ENCODE measurements around the gene RTTN.

The RTTN gene

DNA sequence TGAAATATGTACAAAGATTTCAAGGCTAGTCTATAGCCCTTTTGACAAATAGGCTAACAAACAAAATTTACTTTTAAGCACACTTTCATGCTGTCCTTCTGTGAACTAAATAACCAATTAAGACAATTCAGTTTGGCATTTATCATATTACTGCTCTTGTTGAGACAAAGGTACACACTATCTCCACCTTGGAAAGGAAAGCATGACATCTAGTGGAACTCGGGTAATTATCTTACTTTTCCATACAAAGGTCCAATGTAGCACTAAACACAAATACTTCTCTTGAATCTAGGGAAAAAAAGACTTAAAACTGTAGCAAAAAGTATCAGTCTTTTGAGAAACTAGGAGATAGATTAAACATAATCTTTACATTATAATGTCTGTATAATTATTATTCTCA, 132.8 kb downstream of the RTTN start:
- no peak for DNase-seq

GRCh38 chr18:70069965-70070364, 135.5 kb downstream of the RTTN start:
- no peak for DNase-seq

DNA sequence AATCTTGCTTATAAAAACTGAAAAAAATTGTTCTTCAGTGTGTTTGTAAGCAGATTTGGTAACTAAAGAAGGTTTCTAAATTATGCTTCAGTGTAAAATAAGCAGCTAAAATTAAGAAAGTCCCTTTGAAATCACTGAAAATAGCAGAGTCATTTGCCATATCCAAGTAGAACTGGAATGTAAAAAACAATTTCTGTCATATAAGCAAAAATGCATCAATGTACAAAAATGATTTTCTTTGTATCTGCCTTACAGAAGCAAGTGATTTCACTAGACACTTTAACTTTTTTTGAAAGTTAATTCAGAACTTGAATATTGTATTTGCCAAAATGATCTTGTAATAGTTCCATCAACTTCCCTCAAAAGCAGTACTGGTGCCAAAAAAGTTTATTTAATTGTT, 136.1 kb downstream of the RTTN start:
- no peak for DNase-seq

DNA sequence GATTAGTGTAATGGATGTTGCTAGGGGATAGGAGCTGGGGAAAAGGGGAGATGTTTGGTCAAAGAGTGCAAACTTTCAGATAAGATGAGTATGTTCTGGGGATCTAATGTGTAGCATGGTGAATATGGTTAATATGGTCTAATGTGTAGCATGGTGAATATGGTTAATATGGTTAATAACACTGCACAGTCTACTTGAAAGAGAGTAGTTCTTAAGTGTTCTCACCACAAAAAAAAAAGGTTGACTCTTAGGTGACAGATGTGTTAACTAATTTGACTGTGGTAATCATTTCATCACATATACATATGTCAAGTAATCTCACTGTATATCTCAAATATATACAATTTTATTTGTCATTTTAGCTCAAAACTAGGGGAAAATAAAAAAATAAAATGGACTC, 136.5 kb downstream of the RTTN start:
- no peak for DNase-seq

DNA sequence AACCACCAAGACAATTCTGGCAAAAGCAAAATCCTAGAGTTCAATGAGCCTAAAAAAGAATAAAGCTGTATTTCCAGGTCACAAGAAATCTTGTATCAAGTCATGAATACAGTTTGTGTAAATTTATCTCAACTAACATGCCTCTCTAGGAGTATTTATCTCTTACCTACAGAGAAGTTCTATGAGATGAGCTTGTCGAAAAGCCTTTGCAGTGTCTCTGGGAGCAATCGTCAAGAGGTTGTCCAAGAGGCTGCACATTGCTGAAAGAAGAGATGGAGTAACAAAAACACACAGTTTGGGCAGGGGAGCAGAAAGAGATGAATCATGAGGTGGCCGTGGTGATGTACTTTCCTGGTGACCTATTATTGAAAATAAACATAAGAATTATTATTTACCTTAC, 145.8 kb downstream of the RTTN start:
- DNase-seq: no peak

DNA sequence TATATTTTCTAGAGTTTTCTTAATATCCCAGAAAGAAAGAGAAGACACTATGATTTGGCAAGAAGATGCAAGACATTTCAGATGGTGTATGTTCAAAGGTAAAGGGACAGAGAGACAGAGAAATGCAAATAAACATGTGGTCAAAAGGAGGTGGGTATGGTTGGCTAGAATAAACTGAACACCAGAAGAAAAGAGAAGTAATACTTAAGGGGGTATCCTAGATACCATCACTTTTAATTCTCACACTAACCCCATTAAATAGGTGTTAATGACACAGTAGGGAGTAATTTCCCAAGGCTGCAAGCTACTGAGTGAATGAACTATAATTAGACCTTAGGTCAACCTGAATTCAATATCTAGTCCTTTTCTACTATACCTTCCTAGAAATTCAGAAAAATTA, 146.6 kb downstream of the RTTN start:
- DNase-seq: no peak

DNA sequence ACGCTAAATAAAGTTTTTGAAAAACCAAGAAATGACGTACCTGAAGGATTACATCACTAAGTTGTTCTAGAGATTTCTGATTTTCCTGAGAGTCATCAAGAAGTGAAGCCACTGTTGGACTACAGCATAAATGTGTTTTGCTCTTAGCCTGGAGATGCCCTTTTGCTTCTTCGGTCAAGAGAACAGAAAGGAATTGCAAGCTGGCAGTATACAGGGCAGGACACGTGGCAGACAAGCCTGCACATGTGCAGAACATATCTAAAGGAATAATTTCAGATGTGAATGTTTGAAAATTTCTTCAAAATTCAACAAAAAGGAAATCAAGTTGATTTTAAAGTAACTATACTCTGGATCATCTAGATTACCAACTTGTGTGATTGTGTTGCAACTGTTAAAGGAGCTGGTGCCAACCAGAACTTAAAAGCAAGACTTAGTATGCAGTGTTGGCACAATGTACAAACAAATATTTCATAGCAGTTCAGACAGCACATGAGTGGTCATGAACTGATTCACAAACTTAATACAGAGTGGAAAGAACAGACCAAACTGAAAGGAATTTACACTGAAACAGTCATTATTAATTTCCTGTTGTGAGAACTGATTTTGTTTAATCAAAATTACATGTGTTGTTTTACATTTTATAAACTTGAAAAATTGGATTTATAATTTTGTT, 157.4 kb downstream of the RTTN start:
- DNase-seq: no peak

DNA sequence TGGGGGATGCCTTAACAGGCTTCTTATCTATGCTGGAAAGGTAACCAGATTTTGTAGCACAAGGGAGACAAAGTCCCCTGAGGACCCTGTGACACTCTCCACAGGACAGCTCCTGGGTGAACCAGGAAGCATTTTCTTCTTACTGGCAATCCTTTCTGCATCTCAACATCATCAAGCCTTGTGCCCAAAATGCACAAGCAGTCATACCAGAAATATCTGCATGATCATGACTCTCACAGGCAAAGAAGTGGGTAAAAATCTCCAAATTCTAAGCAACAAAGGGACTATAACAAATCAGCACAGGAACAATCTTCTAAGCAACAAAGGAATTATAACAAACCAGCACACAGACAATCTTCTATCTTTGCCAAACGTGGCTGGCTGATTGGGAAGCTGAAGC, 158.7 kb downstream of the RTTN start:
- no peak for DNase-seq

DNA sequence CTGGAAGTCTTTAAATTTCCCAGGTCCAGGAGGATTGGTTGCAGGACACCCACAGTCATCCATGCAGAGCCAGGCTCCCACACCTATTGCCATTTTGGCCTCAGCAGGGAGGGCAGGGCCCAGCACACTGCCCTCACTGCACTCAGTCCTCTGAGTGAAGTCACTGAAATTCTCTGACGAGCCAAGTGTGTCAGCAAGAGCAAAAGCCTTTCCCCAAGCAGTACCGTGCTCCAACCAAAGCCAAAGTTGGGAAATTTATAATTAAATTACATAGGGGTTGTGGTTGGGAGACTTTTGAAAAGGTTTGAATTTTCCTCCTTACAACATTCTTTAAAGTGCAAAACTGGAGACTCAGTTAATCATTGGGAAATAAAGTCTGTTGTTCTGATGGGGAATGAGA, 159.3 kb downstream of the RTTN start:
- DNase-seq: no peak

- no peak for DNase-seq
These were observed 160.9 kb downstream of the RTTN start for GRCh38 chr18:70044632-70045031.

DNA sequence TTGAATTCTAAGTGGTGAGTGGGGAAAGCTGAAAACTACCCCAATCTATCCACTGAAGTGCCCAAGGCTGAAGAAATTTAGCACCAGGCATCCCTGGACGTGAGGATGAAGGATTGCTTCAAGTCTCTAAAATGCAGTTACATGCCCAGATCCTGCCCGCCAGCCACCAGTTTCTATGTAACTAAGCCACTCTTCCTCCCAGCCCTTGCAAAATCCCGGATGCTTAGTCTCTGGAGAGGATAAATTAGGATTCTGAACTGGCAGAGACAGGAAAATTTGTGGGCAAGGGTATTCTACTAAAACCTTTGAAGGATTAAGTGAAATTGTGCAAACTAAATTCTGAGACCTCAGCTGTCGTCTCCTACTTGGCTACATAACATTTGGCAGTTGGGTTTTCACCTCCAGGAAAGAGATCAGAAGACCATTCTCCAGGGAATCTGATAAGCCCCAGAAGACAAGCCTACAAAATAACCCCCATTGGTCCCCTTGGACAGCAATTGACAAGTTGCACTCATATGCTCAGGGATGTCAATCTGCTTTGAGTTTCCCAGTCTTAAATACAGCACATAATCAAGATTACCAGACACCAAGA, 163.9 kb downstream of the RTTN start:
- no peak for DNase-seq

DNA sequence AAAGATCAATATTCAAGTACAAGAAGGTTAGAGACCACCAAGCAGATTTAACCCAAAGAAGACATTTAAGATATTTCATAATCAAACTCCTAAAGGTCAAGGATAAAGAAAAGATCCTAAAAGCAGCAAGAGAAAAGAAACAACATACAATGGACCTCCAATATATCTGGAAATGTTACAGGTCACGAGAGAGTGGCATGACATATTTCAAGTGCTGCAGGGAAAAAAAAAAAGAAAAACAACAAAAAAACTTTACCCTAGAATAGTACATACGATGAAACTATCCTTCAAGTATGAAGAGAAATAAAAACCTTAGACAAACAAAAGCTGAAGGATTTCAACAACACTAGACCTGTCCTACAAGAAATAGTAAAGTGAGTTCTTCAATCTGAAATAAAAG, 166.3 kb downstream of the RTTN start:
- DNase-seq: no peak

GRCh38 chr18:70037431-70038061, 167.9 kb downstream of the RTTN start:
- DNase-seq: no peak

- no peak for DNase-seq
These were observed 168.6 kb downstream of the RTTN start for GRCh38 chr18:70036771-70037347.

DNA sequence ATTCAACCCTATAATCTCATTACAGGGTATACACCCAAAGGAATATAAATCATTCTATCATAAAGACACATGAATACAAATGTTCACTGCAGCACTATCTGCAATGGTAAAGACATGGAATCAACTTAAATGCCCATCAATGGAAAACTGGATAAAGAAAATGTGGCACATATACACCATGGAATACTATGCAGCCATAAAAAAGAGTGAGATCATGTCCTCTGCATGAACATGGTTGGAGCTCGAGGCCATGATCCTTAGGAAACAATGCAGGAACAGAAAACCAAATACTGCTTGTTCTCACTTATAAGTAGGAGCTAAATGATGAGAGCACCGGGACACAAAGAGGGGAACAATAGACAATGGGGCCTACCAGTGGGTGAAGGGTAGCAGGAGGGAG, 169.3 kb downstream of the RTTN start:
- no peak for DNase-seq

DNA sequence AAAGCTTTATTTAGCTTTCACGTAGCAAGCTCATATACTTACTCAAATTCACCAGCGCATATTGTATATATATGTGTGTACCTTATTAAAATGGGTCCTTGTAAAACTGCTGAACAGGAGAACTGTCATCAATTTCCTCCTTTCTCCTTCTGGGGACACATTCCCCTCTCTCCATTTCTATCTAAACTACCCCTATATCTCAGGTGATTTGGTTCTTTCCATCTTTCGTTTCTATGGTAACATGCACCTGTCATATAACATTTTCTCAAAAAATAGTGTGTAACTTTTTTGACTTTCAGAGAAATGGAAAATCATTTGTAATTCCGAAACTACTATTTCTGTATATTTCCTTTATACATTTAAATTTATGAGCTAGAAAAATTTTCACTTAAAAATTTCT, 174.3 kb downstream of the RTTN start:
- no peak for DNase-seq

DNA sequence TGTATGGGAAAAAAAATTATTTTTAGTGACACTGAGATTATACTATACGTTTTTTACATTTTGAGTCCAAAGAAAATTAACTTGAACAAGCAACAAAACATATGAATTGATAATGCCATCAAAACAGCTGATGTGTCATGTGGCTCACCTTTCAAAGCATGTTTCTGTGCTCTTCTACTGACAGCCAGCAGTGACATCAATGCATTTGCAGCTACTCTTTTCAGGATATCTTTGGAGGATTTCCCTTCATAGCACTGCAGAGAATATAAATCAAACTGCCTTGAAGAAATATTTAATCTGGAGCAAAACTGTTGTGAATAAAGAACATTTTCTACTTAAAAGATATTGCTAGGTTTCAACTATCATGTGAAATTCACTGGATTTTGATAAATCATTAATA, 174.8 kb downstream of the RTTN start:
- DNase-seq: no peak

DNA sequence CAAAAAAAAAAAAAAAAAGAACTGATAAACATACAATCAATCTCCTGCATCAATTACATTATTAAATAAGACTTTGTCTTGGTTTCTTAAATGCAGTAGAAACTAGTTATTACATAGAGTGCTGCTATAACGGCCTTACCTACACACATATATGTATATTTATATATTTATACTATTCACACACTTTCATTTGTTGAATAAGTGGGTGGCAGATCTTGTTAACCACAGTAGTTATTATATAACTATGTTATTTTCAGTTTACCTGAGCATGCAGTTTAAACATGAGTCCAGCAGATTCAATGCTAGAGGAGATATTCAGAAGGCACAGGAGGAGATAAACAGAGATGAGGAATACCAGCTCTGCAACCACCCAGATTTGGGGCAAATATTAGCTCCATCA, 176.3 kb downstream of the RTTN start:
- DNase-seq: no peak

- no peak for DNase-seq
These were observed 176.8 kb downstream of the RTTN start for GRCh38 chr18:70028734-70029133.

- no peak for DNase-seq
These were observed 177.4 kb downstream of the RTTN start for GRCh38 chr18:70028084-70028483.

DNA sequence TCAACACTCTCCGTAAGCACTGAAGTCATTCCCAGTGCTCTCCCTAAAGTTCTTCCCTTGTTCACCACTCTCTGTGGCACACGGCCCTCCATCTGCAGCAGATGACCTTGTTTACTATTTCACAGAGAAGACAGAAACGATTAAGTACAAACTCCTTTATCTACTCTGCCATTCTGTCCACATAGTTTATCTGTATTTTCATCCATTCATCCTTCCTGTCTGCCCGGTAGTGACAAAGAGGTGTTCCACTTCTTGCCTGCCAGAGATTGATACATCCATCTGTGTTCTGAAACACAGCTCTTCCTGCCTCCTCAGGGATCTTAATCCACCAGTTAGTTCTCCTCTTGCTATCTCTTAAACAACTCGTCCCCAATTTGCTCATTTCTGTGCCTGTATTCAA, 179.9 kb downstream of the RTTN start:
- no peak for DNase-seq

GRCh38 chr18:70024829-70025228, 180.7 kb downstream of the RTTN start:
- DNase-seq: no peak

GRCh38 chr18:70024093-70024492, 181.4 kb downstream of the RTTN start:
- DNase-seq: no peak

DNA sequence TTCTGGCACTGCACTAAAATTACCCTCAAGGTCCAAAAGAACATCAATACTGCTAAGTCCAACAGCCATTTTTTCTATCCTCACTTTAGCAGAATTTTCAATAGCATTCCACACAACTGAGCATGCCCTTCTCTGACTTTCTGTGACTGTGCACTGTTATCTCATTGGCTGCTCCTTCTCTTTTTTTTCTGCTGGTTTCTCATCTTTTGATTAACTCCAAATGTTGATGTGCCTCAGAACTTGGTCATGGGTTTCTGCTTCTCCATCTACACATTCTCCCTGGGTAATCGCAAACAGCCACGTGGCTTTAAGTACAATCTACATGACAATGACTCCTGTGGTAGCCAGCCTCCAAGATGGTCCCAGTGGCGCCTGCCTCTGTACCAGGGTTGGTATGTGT, 182.9 kb downstream of the RTTN start:
- no peak for DNase-seq

Data from activated T-cell treated with anti-CD3 and anti-CD28 coated beads for 4 hours (primary cell).